Fibroblast of the conjunctiva (primary cell): ENCODE results near the gene CLK2.
"Not testable (repeated sequence)": the region's sequence is repeated elsewhere in the genome, so short reads cannot be mapped to it uniquely, and the experiment has no call there.

Source experiments
- DNase-seq: peaks from one replicate; pipeline ENCODE4 v3.0.0-alpha.2; 2010; ENCODE audit warnings: low read depth

The CLK2 gene

GRCh38 chr1:155266553-155266952, 6.8 kb downstream of the CLK2 start:
- DNase-seq, result no peak

- no peak for DNase-seq
Observed at GRCh38 chr1:155263067-155263466, 10.2 kb downstream of the CLK2 start.

- DNase-seq, result peak; percentile 97
Observed at GRCh38 chr1:155261852-155262673, 11.2 kb downstream of the CLK2 start, which contains the start of gene SCAMP3. Gene SCAMP3, minus strand, starts transcription at chr1:155262360. Its CDS starts 209 bp downstream, at chr1:155262151.

GRCh38 chr1:155261493-155261851, 11.8 kb downstream of the CLK2 start:
- no peak for DNase-seq

- DNase-seq, result no peak
Observed at GRCh38 chr1:155260276-155260675, 13.0 kb downstream of the CLK2 start.

GRCh38 chr1:155256058-155256852, 17.0 kb downstream of the CLK2 start:
- DNase-seq, result no peak

- peak; percentile 56 for DNase-seq
Observed at GRCh38 chr1:155255243-155256007, 17.9 kb downstream of the CLK2 start, which contains the start of gene ENTREP3. Gene ENTREP3, minus strand, starts transcription at chr1:155255483. Its CDS starts 606 bp downstream, at chr1:155254877.

GRCh38 chr1:155254714-155255242, 18.5 kb downstream of the CLK2 start:
- DNase-seq, result no peak

- DNase-seq, result no peak
Observed at GRCh38 chr1:155254228-155254713, 19.0 kb downstream of the CLK2 start.

GRCh38 chr1:155253797-155254196, 19.5 kb downstream of the CLK2 start:
- no peak for DNase-seq

- no peak for DNase-seq
Observed at GRCh38 chr1:155253208-155253607, 20.1 kb downstream of the CLK2 start.

- DNase-seq, result no peak
Observed at GRCh38 chr1:155251566-155251965, 21.7 kb downstream of the CLK2 start.

- DNase-seq, result peak; percentile 84
Observed at GRCh38 chr1:155250633-155251449, 22.5 kb downstream of the CLK2 start.

- no peak for DNase-seq
Observed at GRCh38 chr1:155250246-155250632, 23.1 kb downstream of the CLK2 start.

GRCh38 chr1:155247667-155248553, 25.4 kb downstream of the CLK2 start:
- no peak for DNase-seq

- not testable (repeated sequence) for DNase-seq
Observed at GRCh38 chr1:155246796-155247195, 26.5 kb downstream of the CLK2 start.

GRCh38 chr1:155245163-155245524, 28.2 kb downstream of the CLK2 start:
- DNase-seq, result no peak

- DNase-seq, result peak; percentile 99
Observed at GRCh38 chr1:155244368-155245162, 28.7 kb downstream of the CLK2 start.

GRCh38 chr1:155242805-155243358, 30.4 kb downstream of the CLK2 start:
- no peak for DNase-seq
